ENCODE results near the gene NRDE2. TPM values are rescaled to one million over a fixed set of nuclear protein-coding genes. Genes with fewer than 3 reads are reported as not detected.
A peak's percentile ranks its signal among the peaks of the same experiment; 100 is the strongest.

The NRDE2 gene
- total and polyA plus RNA-seq, 2 of the 4 experiments (the other 2 are of a cell fraction), result 4.5 to 9.3 TPM

DNA sequence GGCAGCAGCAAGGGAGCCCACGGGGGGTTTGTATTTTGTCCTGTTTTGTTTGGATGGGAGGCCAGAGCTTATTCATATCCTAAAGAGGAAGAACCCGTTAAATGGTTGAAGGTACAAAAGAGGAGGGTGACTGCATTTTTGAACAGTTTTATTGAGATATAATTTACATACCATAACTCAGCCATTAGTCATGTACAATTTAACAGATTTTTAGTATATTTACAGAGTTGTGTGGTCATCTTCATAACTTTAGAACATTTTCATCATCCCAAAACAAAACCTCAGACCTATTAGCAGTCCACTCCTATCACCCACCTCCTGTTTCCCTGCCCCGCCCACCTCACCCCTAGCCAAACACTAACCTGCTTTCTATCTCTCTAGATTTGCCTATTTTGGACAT, 12.6 kb downstream of the NRDE2 start:
- Histone ChIP-seq H3K36me3 (ENCODE audit: control insufficient read depth, insufficient read depth, low read length) (peaks cover 4% of the 10 kb centered on the region), H3K4me2 (ENCODE audit: low read depth, low read length) (no peak overlapping the region), H3K27ac (ENCODE audit: insufficient read depth, low read length) (no peak overlapping the region), H3K9ac (ENCODE audit: low read depth, low read length) (no peak overlapping the region), H3K9me3 (ENCODE audit: control insufficient read depth, insufficient read depth, low read length) (no peaks in the 10 kb centered on the region), H3K9me1 (ENCODE audit: insufficient read depth, low read length) (no peaks in the 10 kb centered on the region), H2AFZ (replicated peaks; ENCODE audit: low read length, poor library complexity) (no peak overlapping the region), H3K4me3 (ENCODE audit: insufficient read depth, low read depth, low read length) (no peak overlapping the region), H3K4ac (ENCODE audit: low read depth, low read length) (no peak overlapping the region), H4K20me1 (ENCODE audit: insufficient read depth, low read length) (no peaks in the 10 kb centered on the region; the same call in 1 of the 2 replicates), H2BK120ac (ENCODE audit: low read depth, low read length) (no peak overlapping the region), H4K91ac (ENCODE audit: insufficient read depth, low read depth, low read length) (no peak overlapping the region), H3K4me1 (ENCODE audit: control insufficient read depth, insufficient read depth, low read length) (no peaks in the 10 kb centered on the region), H4K8ac (ENCODE audit: low read depth in 2 of 2, low read length in 2 of 2) (no peak overlapping the region), H2BK15ac (ENCODE audit: low read depth, low read length) (no peak overlapping the region), H3K18ac (ENCODE audit: low read depth, low read length) (no peak overlapping the region), H3K14ac (replicated peaks; ENCODE audit: low read depth, low read length) (no peak overlapping the region), H2AK9ac (replicated peaks; ENCODE audit: low read depth, low read length, poor library complexity) (no peak overlapping the region), H3K56ac (ENCODE audit: extremely low read depth, insufficient read depth, low read length) (no peak overlapping the region), H3K27me3 (ENCODE audit: control insufficient read depth, insufficient read depth, low read length) (no peaks in the 10 kb centered on the region), H4K5ac (ENCODE audit: low read depth, low read length) (no peak overlapping the region), H2BK20ac (ENCODE audit: low read depth, low read length) (no peak overlapping the region), H3K79me1 (ENCODE audit: low read depth in 1 of 2, low read length in 2 of 2) (peaks cover 16 to 26% of the 10 kb centered on the region in 2 experiments), H2AK5ac (ENCODE audit: low read depth, low read length) (no peak overlapping the region), H3K23ac (ENCODE audit: low read depth, low read length) (no peak overlapping the region), H2BK5ac (ENCODE audit: low read depth, low read length, poor library complexity, severe bottlenecking) (no peak overlapping the region)
- ChIA-PET POLR2A (ENCODE audit: unreplicated experiment) (no interaction called here), CTCF (interaction anchor here (1.4 kb wide), 1 partner anchor 11 kb away, joined by 3 read pairs; no protein-coding TSS in a partner anchor)
- dilution Hi-C loops (cut with HindIII; ENCODE audit: low sequenced_read_pairs, unreplicated experiment), result no loop called here
- ATAC-seq (ENCODE audit: low read depth) (peak; percentile 32), DNase-seq (no peak)
- TF ChIP-seq SMC3 (IDR thresholded peaks at IDR 0.05; ENCODE audit: low read depth, low read length), result no peak
- TF ChIP-seq MAZ (IDR thresholded peaks at IDR 0.05; ENCODE audit: borderline replicate concordance, low read depth, low read length), result no peak
- TF ChIP-seq CEBPB (IDR thresholded peaks at IDR 0.05; ENCODE audit: low read depth, low read length), result no peak
- TF ChIP-seq RFX5 (IDR thresholded peaks at IDR 0.05; ENCODE audit: low read depth, low read length), result no peak
- TF ChIP-seq, protein P1, sequence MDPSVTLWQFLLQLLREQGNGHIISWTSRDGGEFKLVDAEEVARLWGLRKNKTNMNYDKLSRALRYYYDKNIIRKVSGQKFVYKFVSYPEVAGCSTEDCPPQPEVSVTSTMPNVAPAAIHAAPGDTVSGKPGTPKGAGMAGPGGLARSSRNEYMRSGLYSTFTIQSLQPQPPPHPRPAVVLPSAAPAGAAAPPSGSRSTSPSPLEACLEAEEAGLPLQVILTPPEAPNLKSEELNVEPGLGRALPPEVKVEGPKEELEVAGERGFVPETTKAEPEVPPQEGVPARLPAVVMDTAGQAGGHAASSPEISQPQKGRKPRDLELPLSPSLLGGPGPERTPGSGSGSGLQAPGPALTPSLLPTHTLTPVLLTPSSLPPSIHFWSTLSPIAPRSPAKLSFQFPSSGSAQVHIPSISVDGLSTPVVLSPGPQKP (IDR thresholded peaks at IDR 0.05; ENCODE audit: borderline replicate concordance, low read depth, low read length), result no peak
- no peak for TF ChIP-seq NFE2L2 (IDR thresholded peaks at IDR 0.05; ENCODE audit: low read depth, low read length)
- TF ChIP-seq MXI1 (IDR thresholded peaks at IDR 0.05; ENCODE audit: borderline replicate concordance, low read depth, low read length), result no peak
- no peak for TF ChIP-seq RAD21 (IDR thresholded peaks at IDR 0.05; ENCODE audit: low read length)
- TF ChIP-seq CHD1 (IDR thresholded peaks at IDR 0.05; ENCODE audit: low read depth, low read length), result no peak
- no peak for TF ChIP-seq MAFK (IDR thresholded peaks at IDR 0.05; ENCODE audit: low read depth, low read length)
- TF ChIP-seq RCOR1 (IDR thresholded peaks at IDR 0.05; ENCODE audit: insufficient replicate concordance, low read length), result no peak
- TF ChIP-seq POLR2A (IDR thresholded peaks at IDR 0.05; ENCODE audit: low read depth, low read length), result no peak
- TF ChIP-seq, protein P2, sequence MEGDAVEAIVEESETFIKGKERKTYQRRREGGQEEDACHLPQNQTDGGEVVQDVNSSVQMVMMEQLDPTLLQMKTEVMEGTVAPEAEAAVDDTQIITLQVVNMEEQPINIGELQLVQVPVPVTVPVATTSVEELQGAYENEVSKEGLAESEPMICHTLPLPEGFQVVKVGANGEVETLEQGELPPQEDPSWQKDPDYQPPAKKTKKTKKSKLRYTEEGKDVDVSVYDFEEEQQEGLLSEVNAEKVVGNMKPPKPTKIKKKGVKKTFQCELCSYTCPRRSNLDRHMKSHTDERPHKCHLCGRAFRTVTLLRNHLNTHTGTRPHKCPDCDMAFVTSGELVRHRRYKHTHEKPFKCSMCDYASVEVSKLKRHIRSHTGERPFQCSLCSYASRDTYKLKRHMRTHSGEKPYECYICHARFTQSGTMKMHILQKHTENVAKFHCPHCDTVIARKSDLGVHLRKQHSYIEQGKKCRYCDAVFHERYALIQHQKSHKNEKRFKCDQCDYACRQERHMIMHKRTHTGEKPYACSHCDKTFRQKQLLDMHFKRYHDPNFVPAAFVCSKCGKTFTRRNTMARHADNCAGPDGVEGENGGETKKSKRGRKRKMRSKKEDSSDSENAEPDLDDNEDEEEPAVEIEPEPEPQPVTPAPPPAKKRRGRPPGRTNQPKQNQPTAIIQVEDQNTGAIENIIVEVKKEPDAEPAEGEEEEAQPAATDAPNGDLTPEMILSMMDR (conservative IDR thresholded peaks at IDR 0.05; ENCODE audit: low read depth, low read length), result no peak
- TF ChIP-seq FOS (IDR thresholded peaks at IDR 0.05; ENCODE audit: low read depth, low read length), result no peak
- TF ChIP-seq, protein P3, sequence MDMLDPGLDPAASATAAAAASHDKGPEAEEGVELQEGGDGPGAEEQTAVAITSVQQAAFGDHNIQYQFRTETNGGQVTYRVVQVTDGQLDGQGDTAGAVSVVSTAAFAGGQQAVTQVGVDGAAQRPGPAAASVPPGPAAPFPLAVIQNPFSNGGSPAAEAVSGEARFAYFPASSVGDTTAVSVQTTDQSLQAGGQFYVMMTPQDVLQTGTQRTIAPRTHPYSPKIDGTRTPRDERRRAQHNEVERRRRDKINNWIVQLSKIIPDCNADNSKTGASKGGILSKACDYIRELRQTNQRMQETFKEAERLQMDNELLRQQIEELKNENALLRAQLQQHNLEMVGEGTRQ (IDR thresholded peaks at IDR 0.05; ENCODE audit: low read depth, low read length), result no peak
- no peak for TF ChIP-seq BHLHE40 (IDR thresholded peaks at IDR 0.05; ENCODE audit: low read depth, low read length)
- WGBS, 2 experiments (ENCODE audit: extremely low coverage in 2 of 2, insufficient read length in 1 of 2), result no CpG with 5 or more reads among the region's 3 CpGs
- intact Hi-C loops (cut with micrococcal nuclease), result no loop called here
- in situ Hi-C loops (cut with MboI; ENCODE audit: low sequenced_read_pairs), result no loop called here
- no TSS peak for BruUV-seq (replicated peaks)

Measured in IMR-90 (cell line).